Fibroblast of the aortic adventitia (primary cell): ENCODE results near the gene ZNF556. TPM values are rescaled to one million over a fixed set of nuclear protein-coding genes. Genes with fewer than 3 reads are reported as not detected.

Source experiments
- DNase-seq: peaks from one replicate; pipeline ENCODE4 v3.0.0-alpha.2; 2010; ENCODE audit warnings: low read depth
- H3K4me3 ChIP-seq: 2 replicates; pipeline ENCODE4 v1.5.1; 2011; ENCODE audit warnings: low read depth, mild to moderate bottlenecking, control low read depth, low read length, moderate library complexity
- CTCF ChIP-seq: IDR thresholded peaks from 2 replicates; pipeline ENCODE4 v1.5.1; 2011; ENCODE audit warnings: mild to moderate bottlenecking, low read length, control low read depth, inconsistent platforms; ENCODE audit not compliant: insufficient read depth
- total RNA-seq: library from RNA; depleted of rRNA; stranded (reverse); fragments of >200 nt; gene quantifications from 2 replicates; pipeline ENCODE4 v1.2.3, GENCODE V29; 2012; ENCODE audit warnings: low replicate concordance

The ZNF556 gene
- total RNA-seq, 1 donor, result not detected

DNA sequence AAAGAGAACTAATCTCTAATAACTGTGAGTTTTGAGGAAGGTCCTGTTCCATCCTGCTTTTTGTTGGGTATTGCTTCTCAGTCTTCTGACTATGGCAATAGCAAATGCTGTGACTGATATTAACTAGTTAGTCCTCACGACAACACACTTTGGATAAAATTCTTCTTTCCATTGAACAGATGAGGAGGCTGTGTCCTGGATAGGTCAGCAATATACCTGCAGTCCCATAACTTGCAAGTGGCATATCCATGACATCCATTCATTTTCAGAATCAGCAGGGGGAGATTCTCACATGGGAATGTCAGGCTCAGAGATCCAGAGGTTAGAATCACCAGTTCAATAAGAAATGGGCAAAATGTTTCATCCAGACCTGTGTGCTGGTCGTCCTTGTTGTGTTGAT lies 40.1 kb upstream of the ZNF556 start:
- DNase-seq, result no peak
- no peak for TF ChIP-seq CTCF
- no peak overlapping the region for H3K4me3 ChIP-seq

DNA sequence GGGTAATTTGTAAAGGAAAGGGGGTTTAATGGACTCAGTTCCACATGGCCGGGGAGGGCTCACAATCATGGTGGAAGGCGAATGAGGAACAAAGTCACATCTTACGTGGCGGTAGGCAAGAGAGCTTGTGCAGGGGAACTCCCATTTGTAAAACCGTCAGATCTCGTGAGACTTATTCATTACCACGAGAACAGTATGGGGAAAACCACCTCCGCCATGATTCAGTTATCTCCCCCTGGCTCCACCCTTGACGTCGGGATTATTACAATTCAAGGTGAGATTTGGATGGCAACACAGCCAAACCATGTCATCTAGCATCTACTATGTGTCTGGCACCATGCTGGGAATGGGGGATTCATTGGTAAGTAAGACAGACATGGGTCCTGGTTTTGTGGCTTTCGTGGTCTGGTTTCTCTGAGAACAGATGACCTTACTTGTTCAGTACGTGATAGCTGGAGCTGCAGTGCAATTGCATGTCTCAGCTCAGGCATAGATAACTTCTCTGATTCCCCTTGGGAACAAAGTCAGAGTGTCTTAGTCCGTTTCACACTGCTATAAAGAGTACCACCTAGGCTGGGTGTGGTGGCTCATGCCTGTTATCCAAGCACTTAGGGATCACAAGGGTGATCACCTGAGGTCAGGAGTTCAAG lies 39.2 kb upstream of the ZNF556 start:
- TF ChIP-seq CTCF, result no peak

GRCh38 chr19:2834294-2834871 lies 32.8 kb upstream of the ZNF556 start:
- no peak for TF ChIP-seq CTCF
- no peak for DNase-seq
- no peak overlapping the region for H3K4me3 ChIP-seq

More for the DNA sequence above, 39.2 kb upstream of the ZNF556 start:
- no peak overlapping the region for H3K4me3 ChIP-seq
- no peak for DNase-seq

DNA sequence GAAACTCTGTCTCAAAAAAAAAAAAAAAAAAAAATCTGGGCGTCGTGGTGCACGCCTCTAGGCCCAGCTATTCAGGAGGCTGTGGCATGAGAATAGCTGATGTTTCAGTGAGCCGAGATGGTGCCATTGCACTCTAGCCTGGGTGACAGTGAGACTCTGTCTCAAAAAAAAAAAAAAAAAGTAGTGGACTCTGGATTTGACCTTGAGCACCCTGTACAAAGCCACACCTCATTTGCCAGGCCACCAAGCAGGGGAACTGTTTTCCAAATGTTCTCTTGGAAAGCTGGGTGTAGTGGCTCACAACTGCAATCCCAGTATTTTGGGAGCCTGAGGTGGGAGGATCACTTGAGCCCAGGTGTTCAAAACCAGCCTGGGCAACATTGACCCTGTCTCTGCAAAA lies 29.7 kb upstream of the ZNF556 start:
- TF ChIP-seq CTCF, result no peak

DNA sequence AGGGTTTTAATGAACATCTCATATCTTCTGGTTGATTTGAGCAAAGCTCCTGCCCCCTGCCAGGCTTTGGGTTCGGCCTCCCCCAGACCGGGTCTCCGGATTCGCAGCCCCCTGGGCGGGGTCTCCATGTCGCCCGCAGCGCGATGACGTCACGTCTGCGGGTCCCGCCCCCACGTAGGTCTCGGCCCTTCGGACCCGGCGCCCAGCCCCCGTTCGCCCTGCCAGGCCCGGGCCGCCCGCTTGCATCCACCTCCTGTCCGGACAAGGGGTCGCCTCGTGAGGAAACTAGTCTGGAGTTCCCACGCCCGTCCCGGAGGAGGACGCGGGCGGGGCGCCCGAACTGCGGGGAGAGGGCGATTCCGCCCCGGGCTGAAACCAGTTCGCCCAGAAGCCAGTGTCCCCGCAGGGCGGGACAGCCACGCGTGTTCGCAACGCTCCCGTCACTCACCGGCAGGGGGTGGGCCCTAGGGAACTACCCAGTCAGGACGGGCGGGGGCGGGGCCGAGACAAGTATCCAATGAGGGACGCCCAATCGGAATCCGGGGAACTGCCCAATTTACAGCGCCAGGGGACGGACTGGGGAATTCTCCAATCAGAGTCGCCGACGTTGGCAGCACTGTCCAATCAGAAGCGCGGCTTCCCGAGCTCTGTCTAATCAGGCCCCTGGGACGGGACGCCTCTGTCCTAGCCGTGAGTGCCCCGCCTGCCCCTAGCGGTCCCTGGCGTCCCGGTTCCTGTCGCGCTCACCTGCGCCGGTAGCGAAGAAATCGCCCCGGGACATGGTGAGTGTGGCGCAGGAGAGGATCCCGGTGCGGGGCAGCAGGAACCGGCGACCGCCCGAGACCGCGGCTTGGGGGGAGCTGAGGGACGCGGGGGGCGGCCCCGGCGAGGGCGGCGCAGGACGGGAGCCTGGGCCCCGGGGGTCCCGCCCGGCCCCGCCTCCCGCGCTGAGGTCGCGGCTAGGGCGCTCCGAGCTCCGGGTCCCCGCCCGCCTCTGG lies 26.0 kb upstream of the ZNF556 start, which contains the start of gene ZNF555:
TSS of gene ZNF555 (plus strand) at position 682 of the 998 bp plus-strand sequence. CDS start at position 780, 98 bp downstream.
- peak; percentile 99 for DNase-seq
- peak within 1 kb of the TSS; percentile 82 for H3K4me3 ChIP-seq
- TF ChIP-seq CTCF, result peak; percentile 34

More for the DNA sequence above, 29.7 kb upstream of the ZNF556 start:
- DNase-seq, result no peak
- H3K4me3 ChIP-seq, result no peak overlapping the region

- no peak for TF ChIP-seq CTCF
- DNase-seq, result no peak
- peak overlapping the region; percentile 82 for H3K4me3 ChIP-seq
Observed at GRCh38 chr19:2841855-2842574, 25.1 kb upstream of the ZNF556 start.
